A673 (cell line): ENCODE results near the gene ARMH3.

ENCODE experiments used
- EZH2 ChIP-seq: fragments of 200-600 bp; sonication (generic); IDR thresholded peaks from 2 replicates; pipeline ENCODE4 v1.6.1; 2017; ENCODE audit warnings: borderline replicate concordance, low read depth, mild to moderate bottlenecking, mixed read lengths, antibody characterized with exemption, low read length; ENCODE audit not compliant: poor library complexity, severe bottlenecking
- TF ChIP-seq, protein P1 (sequence below): fragments of 300-800, 200-600 bp; sonication (generic); conservative IDR thresholded peaks from 2 replicates; pipeline ENCODE4 v1.5.1; 2017; ENCODE audit warnings: low read depth, mild to moderate bottlenecking, antibody characterized with exemption, low read length, moderate library complexity, mixed read lengths

DNA sequence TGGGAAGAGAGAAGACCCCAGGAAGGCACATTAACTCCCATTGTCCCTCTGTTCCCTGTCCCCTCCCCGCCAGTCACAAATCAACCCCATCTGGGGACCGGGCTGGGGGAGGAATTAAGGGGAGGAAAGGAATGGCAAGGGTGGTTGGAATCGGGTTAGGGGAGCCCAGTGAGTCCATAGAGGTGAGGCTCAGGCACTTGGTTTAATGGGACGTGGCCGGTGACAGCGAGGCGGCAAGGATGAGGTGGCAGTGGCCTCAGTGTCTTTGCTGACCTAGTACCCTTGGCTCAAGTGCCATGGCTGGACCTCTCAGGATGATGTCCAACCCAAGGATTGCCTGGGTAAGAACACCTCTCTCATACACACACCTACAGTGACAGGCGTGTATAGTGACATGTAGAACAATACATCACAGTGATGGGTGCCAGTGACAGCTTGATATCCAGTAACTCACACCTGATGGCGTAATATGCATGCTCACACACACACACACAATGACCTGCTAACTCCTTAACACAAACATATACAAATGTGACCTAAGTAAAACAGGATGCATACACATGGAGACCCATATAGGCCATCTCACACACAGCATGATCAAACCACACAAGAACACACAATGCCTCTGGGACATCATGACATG is 224.7 kb downstream of the ARMH3 start:
- TF ChIP-seq, protein P1, sequence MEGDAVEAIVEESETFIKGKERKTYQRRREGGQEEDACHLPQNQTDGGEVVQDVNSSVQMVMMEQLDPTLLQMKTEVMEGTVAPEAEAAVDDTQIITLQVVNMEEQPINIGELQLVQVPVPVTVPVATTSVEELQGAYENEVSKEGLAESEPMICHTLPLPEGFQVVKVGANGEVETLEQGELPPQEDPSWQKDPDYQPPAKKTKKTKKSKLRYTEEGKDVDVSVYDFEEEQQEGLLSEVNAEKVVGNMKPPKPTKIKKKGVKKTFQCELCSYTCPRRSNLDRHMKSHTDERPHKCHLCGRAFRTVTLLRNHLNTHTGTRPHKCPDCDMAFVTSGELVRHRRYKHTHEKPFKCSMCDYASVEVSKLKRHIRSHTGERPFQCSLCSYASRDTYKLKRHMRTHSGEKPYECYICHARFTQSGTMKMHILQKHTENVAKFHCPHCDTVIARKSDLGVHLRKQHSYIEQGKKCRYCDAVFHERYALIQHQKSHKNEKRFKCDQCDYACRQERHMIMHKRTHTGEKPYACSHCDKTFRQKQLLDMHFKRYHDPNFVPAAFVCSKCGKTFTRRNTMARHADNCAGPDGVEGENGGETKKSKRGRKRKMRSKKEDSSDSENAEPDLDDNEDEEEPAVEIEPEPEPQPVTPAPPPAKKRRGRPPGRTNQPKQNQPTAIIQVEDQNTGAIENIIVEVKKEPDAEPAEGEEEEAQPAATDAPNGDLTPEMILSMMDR: no peak
- TF ChIP-seq EZH2: no peak
